Globus pallidus (tissue), 1 donor: ENCODE measurements around the gene REG4.
A peak's percentile ranks its signal among the peaks of the same experiment; 100 is the strongest.
"Not testable (repeated sequence)": the region's sequence is repeated elsewhere in the genome, so short reads cannot be mapped to it uniquely, and the experiment has no call there.

Source experiments
- DNase-seq: peaks from one replicate; pipeline ENCODE4 v3.0.0-alpha.2; 2015; ENCODE audit warnings: low spot score

Gene REG4

GRCh38 chr1:119811387-119811786 is at the start of gene REG4:
Gene REG4 (minus strand): TSS chr1:119811460. CDS start chr1:119808769, 2,691 bp downstream.
- DNase-seq: no peak

- DNase-seq: no peak
Observed at GRCh38 chr1:119859647-119860046, 48.4 kb upstream of the REG4 start.

GRCh38 chr1:119858556-119859214 is 47.4 kb upstream of the REG4 start:
- DNase-seq: not testable (repeated sequence)

- DNase-seq: no peak
Observed at GRCh38 chr1:119858126-119858525, 46.9 kb upstream of the REG4 start.

- no peak for DNase-seq
Observed at GRCh38 chr1:119853155-119853554, 41.9 kb upstream of the REG4 start.

GRCh38 chr1:119844206-119844605 is 32.9 kb upstream of the REG4 start:
- DNase-seq: not testable (repeated sequence)

- DNase-seq: no peak
Observed at GRCh38 chr1:119841306-119841705, 30.0 kb upstream of the REG4 start.

- DNase-seq: no peak
Observed at GRCh38 chr1:119840745-119841144, 29.5 kb upstream of the REG4 start.

- no peak for DNase-seq
Observed at GRCh38 chr1:119838236-119838635, 27.0 kb upstream of the REG4 start.

- DNase-seq: no peak
Observed at GRCh38 chr1:119834990-119835389, 23.7 kb upstream of the REG4 start.

- DNase-seq: no peak
Observed at GRCh38 chr1:119831027-119831426, 19.8 kb upstream of the REG4 start.

- peak; percentile 21 for DNase-seq
Observed at GRCh38 chr1:119829625-119830024, 18.4 kb upstream of the REG4 start.

- not testable (repeated sequence) for DNase-seq
Observed at GRCh38 chr1:119829006-119829405, 17.7 kb upstream of the REG4 start.

- DNase-seq: no peak
Observed at GRCh38 chr1:119828266-119828665, 17.0 kb upstream of the REG4 start.

- no peak for DNase-seq
Observed at GRCh38 chr1:119827010-119827409, 15.8 kb upstream of the REG4 start.

- no peak for DNase-seq
Observed at GRCh38 chr1:119822406-119822805, 11.1 kb upstream of the REG4 start.

- no peak for DNase-seq
Observed at GRCh38 chr1:119818181-119818580, 6.9 kb upstream of the REG4 start.

GRCh38 chr1:119816407-119816806 is 5.1 kb upstream of the REG4 start:
- DNase-seq: no peak

- no peak for DNase-seq
Observed at GRCh38 chr1:119815928-119816327, 4.7 kb upstream of the REG4 start.

- no peak for DNase-seq
Observed at GRCh38 chr1:119815361-119815760, 4.1 kb upstream of the REG4 start.

GRCh38 chr1:119814288-119814687 is 3.0 kb upstream of the REG4 start:
- DNase-seq: no peak

GRCh38 chr1:119811985-119812557 is 811 bp upstream of the REG4 start:
- no peak for DNase-seq

- peak; percentile 75 for DNase-seq
Observed at GRCh38 chr1:119808972-119809550, 2.2 kb downstream of the REG4 start.

- DNase-seq: no peak
Observed at GRCh38 chr1:119808491-119808890, 2.8 kb downstream of the REG4 start.
